NCI-H460 (cell line): ENCODE data around the gene BCL6. TPM values are rescaled to one million over a fixed set of nuclear protein-coding genes. Genes with fewer than 3 reads are reported as not detected.

Experiments
- DNase-seq: peaks from one replicate; pipeline ENCODE4 v3.0.0-alpha.2; 2016; ENCODE audit warnings: low read depth; ENCODE audit errors: extremely low read depth
- total RNA-seq: library from RNA; depleted of rRNA; stranded (reverse); fragments of >200 nt; shearing (Covaris generic); gene quantifications from 2 replicates; pipeline ENCODE4 v1.2.3, GENCODE V29; 2014

BCL6 gene
- total RNA-seq, 1 experiment from 2014 or later, result 11.0 TPM

DNA sequence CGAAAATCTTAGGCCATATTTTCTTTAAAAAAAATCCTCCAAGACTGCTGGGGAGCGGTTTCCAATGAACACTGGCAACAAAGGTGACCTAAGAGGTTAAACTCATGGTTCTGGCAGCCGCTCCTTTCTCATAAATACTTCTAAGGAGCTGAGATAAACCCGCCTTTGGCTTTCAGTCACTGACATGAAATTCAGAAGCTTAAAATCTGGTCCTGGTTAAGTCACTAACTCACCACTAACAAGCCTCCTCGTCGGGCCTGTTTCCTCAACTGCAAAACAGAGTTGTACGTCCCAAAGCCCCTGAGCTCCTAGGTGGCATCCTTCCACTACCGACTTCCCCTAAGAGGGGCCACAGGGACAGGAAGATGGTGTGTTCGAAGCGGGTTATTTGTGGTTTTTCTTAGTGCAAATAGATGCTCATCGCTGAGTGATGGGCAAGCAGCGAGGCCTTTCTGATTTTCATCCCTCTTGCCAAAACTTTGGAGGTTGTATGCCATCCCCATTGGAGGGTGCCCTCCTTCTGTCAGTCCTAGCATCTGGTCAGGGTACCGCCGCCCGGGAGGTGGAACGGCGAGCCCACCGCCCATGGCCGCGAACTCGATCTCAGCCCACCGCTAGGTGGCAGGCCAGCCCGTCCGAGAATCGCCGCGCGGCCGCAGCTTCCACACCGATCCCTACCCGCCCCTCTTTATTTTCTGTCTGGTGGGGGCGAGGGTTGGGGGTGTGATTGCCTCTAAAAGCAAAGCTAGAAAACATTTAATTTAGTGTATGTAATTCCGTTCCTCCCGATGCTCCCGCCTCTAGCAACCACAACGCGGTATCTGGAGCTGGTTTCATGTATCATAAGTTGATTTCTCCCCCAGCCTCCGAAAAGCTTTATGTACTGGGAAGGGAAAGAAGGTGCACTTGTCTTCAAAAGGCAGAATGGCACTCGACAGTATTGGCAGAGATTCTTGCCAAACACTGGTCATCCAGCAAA is 4.6 kb downstream of the BCL6 start:
- no peak for DNase-seq

DNA sequence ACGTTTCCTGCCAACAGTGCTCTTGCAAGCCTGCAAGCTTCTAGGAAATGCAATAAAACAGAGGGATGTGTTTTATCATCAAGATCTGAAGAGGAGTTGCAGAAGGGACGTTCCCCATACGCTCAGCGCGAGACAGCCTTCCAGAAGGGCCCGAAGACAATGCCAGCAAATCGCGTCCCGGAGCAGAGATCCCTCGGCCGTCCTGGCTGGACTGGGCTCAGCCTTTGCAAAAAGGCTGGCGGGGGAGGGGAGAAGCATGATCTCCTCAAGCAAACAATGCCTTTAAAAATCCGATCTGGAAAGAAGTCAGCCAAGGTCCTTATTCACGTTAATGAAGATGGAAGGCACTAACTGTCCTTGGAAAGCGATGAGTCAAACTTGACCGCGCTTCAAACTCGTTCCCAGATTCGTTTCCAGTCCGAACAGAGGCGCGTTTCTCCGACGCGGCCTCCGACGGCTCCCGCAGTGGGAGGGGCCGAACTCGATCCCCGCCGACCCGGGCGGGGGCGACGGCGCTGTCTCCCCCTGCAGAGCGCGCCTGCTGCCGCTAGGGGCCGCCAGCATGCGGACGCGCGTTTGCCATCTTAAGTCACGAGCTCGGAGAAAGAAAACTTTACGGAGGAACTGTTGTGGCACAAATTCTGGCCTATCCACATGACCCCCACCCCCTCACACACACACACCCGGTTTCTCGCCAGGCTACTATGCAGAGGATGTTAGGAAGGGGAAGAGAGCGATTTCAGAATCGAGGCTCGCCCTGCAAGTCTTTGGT is 5.5 kb downstream of the BCL6 start:
- DNase-seq, result peak; percentile 57

DNA sequence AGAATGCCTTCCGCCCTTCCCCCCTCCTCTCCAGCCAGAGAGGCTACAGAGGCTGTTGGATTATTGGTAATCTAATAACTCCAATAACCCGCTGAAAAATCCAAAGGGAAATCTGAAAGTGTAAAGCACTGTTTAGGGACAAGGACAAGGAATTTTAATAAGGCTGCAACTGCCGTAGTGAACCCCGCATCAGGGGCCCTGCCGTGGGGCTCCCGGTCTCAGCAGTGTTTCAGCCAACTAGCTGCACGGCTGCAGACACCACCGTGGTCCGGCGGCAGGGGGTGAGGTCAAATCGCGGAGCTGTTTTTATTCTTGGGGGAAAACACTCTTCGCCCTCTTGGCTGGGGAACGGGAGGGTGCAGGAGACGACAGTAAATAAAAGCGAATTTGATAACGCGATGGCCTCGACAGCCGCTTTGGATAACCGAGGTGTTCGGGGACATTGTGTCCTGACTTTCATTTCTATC is 6.1 kb downstream of the BCL6 start:
- DNase-seq, result no peak

DNA sequence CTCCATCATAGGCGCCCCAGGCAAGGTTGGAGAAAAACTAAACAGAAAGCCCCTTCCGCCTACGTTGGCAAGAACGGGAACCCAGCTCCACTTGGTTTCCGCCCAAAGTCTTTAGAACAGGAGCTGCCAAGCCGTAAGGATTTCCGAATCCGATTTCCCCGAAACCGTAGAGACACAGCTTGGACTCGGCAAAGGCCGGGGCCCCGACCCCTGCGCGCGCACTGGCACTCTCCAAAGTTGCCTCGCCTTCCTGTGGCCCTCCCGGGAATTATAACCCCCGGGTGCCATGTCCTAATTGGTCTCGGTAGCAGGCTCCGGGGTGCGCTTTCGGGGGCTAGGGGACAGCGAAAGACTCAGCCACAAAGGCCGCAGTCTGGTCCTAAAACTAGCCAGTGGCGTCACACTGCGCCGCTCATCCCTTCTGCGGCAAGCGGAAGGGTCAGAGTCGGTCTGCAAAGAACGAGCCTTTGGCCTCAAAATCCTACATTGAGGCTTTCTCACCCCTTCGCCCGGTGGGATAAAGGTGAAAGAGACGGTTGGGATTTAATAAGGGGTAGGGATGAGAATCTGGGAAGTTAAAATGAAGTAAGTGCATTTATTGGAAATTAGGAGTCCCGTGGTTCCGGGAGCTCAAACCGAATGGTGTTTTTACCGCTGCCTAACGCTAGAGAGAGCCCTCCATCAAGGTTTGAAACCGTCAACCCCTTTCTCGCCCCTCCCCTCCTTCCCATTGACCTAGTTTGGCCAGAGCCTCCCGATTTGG is 6.8 kb downstream of the BCL6 start:
- peak; percentile 86 for DNase-seq

DNA sequence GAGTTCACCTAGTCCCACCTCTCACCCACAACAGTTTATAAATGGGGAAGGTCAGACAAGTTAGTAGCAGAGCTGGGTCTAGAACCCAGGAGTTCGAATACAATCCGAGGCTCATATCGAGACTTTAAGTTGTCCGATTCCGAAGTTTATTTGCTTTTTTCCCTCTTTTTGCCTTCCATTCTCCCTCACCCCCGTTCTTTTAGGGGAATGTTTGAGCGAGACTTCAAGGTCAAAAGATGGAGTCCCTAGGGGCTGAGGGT is 7.3 kb downstream of the BCL6 start:
- no peak for DNase-seq

DNA sequence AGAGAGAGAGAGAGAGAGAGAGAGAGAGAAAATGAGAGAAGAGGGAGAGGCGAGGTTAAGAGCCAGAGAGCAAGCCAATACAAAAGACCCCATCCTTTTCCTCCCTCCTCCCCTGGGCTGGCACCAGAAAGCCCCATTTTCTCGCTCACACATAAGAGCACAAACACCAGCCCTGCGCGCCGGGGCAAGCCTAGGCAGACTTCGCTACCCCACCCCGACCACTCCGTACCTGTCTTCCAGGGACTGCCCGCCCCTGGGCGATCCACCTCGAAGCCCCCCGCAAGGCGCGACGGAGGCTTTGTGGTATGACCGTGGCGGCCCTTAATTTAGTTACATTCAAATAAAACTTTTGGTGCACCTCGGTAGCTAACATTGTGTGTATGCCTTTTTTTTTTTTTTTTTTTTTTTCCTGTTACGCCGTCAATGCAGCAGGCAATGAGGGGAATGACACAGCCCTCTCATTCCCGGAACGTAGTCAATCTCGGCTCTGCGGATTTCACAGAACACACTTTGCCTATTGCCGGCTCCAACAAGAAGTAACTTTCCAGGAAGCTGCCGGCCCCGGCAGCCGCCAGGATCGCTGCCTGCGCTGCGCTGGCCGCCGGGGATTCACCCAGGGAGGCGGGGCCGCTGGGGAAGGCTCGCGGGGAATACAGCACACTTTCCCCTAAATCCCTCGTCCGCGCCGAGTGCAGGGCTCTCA is 7.7 kb downstream of the BCL6 start:
- DNase-seq, result no peak

DNA sequence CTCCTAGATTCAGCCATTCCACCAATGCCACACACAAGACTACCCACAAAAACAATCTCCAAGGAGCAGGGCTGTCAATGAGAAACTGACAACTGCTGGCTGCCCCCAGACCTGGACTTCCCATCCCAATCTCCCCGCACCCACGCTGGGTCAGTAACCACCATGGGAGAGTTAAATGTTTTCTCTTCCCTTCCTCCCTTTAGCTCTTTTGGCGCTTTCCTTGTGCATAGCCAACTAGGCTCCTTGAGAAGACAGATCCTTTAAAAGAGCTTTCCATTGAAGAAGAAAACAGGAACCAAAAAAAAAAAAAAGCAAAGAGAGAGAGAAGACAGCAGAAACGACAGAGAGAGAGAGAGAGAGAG is 8.3 kb downstream of the BCL6 start:
- no peak for DNase-seq

DNA sequence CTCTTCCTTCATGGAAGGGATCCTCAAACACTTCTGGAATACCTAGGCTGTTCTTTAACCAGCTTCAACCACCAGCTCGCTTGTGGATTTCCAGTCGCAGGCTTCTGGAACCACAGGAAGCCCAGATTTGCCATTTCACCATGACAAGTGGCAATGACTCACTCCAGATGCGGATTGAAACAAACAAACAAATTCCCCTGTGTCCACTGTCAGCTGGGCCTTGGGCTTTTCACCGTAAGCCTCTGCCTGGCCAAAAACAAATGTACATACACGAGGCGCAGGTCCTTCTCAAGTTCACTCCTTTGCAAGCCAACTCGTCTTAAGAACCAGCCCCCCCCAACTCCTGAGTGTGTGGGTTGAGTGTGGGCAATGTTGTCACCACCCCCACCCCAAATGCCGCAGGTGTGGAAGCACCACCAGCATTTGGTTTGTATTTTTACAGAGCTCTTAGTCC is 8.8 kb downstream of the BCL6 start:
- DNase-seq, result peak; percentile 82

DNA sequence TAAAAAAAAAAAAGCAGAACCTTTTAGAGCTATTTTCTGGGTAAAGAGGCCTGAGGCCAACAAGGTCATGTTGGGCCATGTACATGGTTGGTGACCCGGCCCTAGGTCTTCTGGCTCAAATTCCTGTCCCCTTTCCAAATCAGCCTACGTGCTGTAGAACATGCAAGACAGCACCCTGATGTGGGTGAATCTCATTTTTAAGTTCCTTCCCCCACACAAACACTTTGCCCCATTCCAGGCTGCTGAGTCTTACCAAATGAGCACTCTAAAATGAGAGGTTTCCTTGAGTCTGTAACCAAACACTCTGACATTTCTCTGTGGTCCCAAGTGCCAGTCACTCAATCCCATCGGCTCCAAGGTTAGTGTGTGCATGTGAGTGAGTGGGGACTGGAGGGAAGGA is 9.4 kb downstream of the BCL6 start:
- no peak for DNase-seq

DNA sequence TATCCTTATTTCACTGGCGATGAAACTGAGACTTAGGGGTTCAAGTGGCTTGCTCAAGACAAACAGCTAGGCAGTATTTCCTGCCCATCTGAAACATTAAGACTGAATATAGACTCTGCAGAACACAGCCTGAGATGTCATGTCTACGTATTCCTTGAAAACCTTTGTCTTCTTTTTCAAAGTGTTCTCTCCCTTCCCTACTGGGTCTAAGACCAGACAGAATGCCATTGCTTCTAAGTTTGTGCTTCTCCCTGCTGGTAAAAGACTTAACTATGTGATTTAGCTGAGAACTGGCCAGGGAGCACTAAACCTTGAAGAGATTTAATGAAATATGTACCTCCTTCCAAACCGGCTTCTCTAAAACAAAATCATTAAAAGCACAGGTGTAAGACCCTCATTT is 9.9 kb downstream of the BCL6 start:
- DNase-seq, result no peak

DNA sequence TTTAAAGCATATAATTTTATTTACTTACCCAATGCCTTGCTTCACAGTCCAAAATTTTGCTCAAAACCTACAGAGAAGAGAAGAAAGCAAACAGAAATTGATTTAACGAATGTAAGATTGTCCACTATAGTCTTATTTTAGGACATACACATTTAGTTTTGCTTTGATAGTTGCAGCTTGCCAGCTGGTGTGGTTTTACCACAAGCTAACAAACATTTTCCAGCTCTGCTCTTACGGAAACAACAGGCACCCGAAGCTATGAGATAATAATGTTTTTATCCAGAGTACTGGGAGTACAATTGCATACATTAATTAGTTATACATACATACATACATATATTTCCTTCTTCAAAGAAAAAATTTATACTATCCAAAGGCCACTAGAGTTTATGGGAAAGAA is 10.4 kb downstream of the BCL6 start:
- DNase-seq, result no peak

DNA sequence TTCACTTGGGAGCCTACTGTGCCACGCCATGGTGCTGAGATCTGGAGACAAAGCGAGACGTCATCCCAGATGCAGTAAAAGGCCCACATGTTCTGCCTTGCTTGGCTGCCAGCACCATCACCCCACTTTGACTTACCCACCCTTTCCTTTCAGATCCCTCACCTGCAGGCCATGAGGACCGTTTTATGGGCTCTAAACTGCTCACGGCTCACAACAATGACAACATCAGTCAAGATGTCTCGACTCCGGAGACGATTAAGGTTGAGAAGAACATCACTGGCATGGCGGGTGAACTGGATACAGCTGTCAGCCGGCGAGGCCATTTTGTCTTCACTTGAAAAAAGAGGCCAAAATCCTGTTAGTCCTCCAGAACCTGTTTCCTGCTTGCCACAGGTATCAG is 11.9 kb downstream of the BCL6 start:
- DNase-seq, result no peak

DNA sequence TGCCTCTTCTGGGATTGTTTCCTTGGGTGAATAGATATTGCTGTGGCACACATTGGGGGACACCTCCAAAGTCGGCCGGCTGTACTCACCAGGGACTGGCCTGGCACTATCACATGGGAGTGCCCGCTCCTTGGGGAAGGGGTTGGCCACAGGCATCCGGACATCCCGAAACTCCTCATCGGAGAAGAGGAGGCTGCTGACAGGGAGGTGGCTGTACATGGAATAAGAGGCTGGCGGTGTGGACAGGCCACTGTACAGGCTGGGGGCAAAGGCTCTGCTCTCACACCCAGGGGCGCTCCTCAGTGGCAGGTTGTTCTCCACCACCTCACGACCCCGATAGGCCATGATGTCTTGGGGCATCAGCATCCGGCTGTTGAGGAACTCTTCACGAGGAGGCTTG is 15.7 kb downstream of the BCL6 start:
- no peak for DNase-seq

DNA sequence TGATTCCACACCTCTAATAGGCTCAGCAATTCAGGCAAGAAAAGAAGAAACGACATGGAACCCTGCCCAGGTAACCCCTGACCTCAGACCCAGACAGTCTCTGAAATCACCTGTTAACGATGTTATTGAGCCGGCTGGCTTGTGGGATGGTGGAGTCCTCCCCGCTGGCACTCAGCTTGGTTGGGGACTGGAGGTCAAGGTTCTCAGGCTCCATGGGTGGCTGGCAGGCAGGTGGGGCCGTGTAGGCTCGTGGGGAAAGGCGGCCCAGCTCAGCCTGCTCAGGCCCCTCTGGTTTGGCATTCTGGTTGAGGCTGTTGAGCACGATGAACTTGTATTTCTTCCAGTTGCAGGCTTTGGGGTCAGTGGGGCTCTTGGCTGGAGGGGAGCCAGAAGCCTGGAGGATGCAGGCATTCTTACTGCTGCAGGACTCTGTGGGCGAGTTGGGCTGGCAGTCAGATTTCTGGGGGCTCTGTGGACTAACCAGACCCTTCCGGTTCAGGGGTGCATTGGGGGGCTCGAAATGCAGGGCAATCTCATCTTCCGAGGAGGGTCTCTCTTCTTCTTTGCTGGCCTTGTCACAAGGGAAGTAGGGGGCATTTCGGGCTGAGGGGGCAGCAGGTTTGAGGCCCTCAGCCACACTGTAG is 16.2 kb downstream of the BCL6 start:
- DNase-seq, result no peak

DNA sequence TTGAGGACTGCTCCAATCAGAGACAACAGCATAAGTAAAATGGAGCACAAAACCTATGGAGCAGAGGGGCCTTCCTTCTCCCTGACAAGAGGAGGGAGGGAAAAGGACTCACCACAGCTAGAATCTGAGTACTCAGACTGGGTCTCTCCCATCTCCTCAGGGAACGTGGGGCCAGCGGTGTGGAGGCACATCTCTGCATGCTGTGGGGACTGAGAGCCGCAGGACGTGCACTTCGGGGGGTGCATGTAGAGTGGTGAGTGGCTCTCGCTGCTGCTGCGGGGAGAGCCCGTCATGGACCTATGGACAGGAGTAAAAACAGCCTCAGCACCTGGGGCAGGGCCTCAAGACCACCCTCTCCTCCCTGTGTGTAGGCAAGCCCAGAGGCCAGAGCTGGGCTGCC is 17.0 kb downstream of the BCL6 start:
- no peak for DNase-seq

DNA sequence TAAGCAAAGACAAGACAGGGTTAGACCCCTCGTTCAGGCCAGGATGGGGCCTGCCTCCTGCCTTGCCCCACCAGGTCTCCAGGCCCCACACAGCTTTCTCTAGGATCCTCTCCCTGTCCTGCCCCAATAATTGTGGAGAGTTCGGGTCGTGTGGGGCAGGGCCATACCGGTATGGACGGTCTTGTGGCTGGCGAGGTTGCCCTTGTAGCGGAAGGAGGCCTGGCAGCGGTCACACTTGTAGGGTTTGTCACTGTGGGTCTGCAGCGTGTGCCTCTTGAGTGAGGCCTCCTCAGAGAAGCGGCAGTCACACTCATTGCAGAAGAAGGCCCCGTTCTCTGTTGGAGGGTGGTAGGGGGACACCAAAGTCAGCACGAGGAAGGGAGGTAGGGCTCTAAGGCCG is 18.7 kb downstream of the BCL6 start:
- DNase-seq, result no peak

DNA sequence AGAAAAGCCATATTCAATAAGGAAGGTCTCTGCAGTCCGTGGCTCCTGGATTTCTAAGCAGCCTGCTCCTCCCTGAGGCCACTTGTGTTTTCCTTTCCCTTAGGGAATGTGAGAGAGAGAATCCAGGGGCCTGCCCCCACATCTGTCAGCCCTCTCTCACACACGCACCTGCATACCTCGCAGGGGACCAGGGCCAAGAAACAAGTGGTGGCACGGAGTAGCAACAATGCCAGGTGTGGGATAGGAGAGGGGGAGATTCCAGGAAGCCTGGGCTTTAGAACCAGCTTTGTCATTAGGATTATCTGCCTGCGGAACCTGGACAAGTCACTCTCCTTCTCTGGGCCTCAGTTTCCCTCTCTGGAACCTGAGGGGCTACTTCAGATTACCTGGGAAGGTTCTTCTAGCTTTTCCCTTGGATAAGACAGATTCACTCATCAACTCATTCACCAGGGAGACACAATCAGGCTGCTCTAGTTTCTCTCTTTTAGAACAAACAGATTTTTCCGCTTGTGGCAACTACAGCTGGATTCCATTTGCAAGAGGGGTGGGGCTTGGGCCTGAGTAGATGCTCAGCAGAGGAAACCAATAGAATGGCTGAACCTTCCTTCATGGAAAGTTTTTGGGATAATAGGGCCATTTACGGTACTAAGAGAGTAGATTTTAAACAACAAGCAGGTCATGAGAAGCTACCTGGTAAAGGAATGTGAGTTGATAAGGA is 19.5 kb downstream of the BCL6 start:
- no peak for DNase-seq

DNA sequence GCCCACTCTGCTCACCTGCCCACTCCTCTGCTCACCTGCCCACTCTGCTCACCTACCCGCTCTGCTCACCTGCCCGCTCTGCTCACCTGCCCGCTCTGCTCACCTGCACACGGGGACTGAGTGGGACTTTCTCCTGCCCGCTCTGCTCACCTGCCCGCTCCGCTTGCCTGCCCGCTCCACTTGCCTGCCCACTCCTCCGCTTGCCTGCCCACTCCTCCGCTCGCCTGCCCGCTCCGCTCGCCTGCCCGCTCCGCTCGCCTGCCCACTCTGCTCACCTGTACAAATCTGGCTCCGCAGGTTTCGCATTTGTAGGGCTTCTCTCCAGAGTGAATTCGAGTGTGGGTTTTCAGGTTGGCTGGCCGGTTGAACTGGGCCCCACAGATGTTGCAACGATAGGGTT is 20.0 kb downstream of the BCL6 start:
- DNase-seq, result no peak

DNA sequence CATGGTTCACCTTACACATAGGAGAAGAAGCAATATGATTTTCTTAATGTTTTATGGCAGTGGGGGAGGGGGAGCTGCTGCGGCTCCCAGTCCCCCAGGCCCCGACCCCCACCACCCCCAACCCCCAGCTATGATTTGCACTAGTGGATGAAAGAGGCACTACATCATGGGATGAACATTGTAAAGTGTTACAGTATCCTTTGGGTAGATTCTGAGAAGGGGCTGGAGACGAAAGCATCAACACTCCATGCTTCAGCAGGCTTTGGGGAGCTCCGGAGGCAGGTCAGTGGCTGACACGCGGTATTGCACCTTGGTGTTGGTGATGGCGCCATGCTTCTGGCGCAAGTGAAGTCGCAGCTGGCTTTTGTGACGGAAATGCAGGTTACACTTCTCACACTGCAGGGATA is 23.1 kb downstream of the BCL6 start:
- no peak for DNase-seq

DNA sequence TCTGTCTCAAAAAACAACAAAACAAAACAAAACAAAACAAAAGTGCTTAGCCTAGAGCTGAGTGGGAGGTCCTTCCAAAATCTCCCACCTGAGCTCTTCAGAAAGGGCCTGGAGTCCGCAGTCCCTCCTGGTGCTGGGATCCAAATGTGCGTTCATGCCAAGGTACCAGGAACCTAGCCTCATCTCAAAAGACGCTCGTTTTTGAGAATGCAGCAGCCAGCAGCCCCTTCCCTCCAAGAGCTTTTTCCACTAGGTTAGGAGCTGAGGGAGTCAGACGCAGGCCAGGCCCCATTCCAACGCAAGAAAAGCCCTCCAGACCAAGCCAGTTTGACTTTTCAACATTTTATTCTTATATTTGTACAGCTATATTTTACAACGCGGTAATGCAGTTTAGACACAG is 24.2 kb downstream of the BCL6 start:
- no peak for DNase-seq
